A549 treated with CpdA at 1 μM for 4 hours (cell line): ENCODE results near the gene HUWE1. TPM values are rescaled to one million over a fixed set of nuclear protein-coding genes. Genes with fewer than 3 reads are reported as not detected.

Experiments used
- total RNA-seq: library from RNA; stranded (reverse); fragments of 200-300 nt; extraction: Qiagen RNA extraction; gene quantifications from 5 replicates; pipeline ENCODE4 v1.2.3, GENCODE V29; 2022; ENCODE audit warnings: low read depth

The HUWE1 gene
- 70.0 to 81.7 TPM (median 73.2 TPM) in 5 replicates for total RNA-seq

DNA sequence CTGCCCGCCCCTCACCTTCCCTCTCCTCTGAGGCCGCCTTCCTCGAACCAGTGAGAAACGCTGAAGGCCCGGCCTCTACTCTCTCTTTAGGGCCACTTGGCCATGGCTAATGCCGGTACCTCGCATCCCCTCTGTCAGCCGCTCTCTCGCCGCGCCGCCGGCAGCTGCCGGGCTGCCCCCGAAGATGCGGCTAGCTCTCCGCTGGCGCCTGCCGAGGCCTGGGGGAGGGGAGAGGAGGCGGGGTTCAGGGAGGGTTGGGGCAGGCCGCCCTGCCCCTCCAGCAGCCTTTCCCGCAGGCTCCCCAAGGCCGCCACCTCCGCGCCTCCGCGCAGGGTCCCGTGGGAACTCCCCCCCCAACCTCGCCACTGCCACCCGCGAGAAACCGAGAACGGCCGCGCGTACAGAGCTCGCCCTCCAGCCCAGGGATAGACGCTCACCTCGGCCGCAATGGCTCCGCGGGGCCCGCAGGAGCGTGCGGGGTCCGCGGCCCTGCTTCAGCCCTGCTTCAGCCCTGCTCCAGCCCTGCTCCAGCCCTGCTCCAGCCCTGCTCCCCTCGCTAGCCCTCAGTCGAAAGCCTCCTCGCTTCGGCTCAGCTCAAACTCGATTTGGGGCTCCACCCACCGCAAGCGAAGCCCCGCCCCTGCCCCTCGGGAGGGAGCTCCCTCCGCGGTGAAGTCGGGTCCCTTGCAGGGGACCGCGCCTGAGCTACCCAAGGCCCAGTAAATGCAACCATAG lies at the start of gene HUWE1:
Gene HUWE1, minus strand, starts transcription at position 569 of the 735 bp plus-strand sequence. CDS start 32,612 bp downstream, outside the sequence.

